ENCODE measurements around the gene PRPF8. TPM values are rescaled to one million over a fixed set of nuclear protein-coding genes. Genes with fewer than 3 reads are reported as not detected.
A peak's percentile ranks its signal among the peaks of the same experiment; 100 is the strongest.

PRPF8 gene
- total and polyA plus RNA-seq, 2 of the 13 experiments (the other 11 are each of a cell fraction or from before 2014, with no cell fraction given), result 112 to 179 TPM

DNA sequence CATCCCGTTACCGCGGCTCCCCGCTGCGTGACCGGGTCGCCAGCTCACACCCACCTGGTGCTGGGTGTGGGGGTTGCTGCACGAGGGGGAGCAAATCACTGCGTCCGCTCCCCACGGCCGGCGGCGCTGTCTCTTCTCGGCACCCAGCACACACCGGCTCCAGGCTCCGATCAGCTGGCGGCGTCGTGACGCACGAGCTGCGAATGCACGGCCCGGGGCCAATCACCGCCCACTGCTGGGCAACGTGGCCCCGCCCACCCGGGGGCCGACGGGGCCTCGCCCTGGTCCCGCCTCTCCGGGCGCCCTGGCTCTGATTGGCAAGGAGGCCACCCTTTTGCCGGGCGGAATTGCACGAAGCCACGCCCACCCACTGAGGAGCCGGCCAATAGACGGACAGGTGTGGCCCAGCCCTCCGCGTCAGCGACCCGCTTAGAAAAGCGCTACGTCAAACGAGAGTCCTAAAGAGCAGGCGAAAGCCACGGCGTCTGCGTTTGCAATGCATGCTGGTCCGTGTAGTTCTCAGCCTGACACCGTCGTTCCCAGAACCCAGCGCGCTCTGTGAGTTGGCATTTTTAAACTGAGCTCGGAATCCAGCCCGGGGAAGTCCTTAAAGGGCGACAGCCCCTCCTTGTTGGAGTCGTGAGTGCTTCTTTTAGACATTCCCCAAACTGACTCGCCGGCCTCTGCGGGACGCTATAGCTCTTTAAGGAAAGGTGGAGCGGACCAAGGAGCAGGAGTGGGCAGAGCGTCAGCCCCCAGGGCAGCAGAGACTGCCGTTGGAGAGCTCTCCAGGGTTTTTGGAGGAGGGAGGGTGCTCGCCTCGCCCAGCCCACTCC lies 31.6 kb upstream of the PRPF8 start (continued):
- TF ChIP-seq, protein P1, sequence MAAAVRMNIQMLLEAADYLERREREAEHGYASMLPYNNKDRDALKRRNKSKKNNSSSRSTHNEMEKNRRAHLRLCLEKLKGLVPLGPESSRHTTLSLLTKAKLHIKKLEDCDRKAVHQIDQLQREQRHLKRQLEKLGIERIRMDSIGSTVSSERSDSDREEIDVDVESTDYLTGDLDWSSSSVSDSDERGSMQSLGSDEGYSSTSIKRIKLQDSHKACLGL (CRISPR knock-in tag; IDR thresholded peaks at IDR 0.05), result peak; percentile 26; the same call in 1 of the 2 replicates
- TF ChIP-seq CHCHD3 (CRISPR knock-in tag; IDR thresholded peaks at IDR 0.05) (no peak), RBAK (CRISPR knock-in tag; IDR thresholded peaks at IDR 0.05) (no peak), ZNF558 (CRISPR knock-in tag; IDR thresholded peaks at IDR 0.05; ENCODE audit: borderline replicate concordance) (no peak), RBFOX2 (IDR thresholded peaks at IDR 0.05; ENCODE audit: low read depth, low read length) (peak; percentile 95), ZKSCAN1 (IDR thresholded peaks at IDR 0.05; ENCODE audit: low read length) (no peak), BCL6 (CRISPR knock-in tag; IDR thresholded peaks at IDR 0.05) (peak; percentile 30; the same call in 1 of the 2 replicates), ZNF788 (CRISPR knock-in tag; IDR thresholded peaks at IDR 0.05; ENCODE audit: borderline replicate concordance) (peak; percentile 74; the same call in 1 of the 2 replicates), ZSCAN9 (CRISPR knock-in tag; IDR thresholded peaks at IDR 0.05; ENCODE audit: borderline replicate concordance) (no peak), MAFK (conservative IDR thresholded peaks at IDR 0.05 in 1 of 2, IDR thresholded peaks at IDR 0.05 in 1 of 2; ENCODE audit: low read length in 2 of 2) (peak; percentile 62 to 83), ZNF225 (CRISPR knock-in tag; IDR thresholded peaks at IDR 0.05) (no peak), TAF1 (CRISPR knock-in tag; IDR thresholded peaks at IDR 0.05) (peak; percentile 88), CCAR2 (optimal IDR thresholded peaks at IDR 0.05; ENCODE audit: low read depth, low read length) (no peak), FOXM1 (CRISPR knock-in tag; IDR thresholded peaks at IDR 0.05) (0 out of 2 replicates have a peak, but pooled peaks have one; percentile 22), TCF7L2 (IDR thresholded peaks at IDR 0.05; ENCODE audit: low read depth, low read length) (no peak), ZFP62 (CRISPR knock-in tag; IDR thresholded peaks at IDR 0.05) (no peak), ZNF34 (CRISPR knock-in tag; IDR thresholded peaks at IDR 0.05; ENCODE audit: borderline replicate concordance) (no peak), HNRNPLL (IDR thresholded peaks at IDR 0.05; ENCODE audit: low read depth, low read length, poor library complexity, severe bottlenecking) (peak; percentile 77)
- TF ChIP-seq, protein P2, sequence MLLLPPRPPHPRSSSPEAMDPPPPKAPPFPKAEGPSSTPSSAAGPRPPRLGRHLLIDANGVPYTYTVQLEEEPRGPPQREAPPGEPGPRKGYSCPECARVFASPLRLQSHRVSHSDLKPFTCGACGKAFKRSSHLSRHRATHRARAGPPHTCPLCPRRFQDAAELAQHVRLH (CRISPR knock-in tag; IDR thresholded peaks at IDR 0.05; ENCODE audit: borderline replicate concordance, low read depth), result peak; percentile 71; the same call in 1 of the 2 replicates
- TF ChIP-seq, protein P3, sequence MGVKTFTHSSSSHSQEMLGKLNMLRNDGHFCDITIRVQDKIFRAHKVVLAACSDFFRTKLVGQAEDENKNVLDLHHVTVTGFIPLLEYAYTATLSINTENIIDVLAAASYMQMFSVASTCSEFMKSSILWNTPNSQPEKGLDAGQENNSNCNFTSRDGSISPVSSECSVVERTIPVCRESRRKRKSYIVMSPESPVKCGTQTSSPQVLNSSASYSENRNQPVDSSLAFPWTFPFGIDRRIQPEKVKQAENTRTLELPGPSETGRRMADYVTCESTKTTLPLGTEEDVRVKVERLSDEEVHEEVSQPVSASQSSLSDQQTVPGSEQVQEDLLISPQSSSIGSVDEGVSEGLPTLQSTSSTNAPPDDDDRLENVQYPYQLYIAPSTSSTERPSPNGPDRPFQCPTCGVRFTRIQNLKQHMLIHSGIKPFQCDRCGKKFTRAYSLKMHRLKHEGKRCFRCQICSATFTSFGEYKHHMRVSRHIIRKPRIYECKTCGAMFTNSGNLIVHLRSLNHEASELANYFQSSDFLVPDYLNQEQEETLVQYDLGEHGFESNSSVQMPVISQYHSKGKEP (CRISPR knock-in tag; IDR thresholded peaks at IDR 0.05), result 0 out of 2 replicates have a peak, but pooled peaks have one; percentile 49
- TF ChIP-seq, protein P4, sequence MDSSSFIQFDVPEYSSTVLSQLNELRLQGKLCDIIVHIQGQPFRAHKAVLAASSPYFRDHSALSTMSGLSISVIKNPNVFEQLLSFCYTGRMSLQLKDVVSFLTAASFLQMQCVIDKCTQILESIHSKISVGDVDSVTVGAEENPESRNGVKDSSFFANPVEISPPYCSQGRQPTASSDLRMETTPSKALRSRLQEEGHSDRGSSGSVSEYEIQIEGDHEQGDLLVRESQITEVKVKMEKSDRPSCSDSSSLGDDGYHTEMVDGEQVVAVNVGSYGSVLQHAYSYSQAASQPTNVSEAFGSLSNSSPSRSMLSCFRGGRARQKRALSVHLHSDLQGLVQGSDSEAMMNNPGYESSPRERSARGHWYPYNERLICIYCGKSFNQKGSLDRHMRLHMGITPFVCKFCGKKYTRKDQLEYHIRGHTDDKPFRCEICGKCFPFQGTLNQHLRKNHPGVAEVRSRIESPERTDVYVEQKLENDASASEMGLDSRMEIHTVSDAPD (CRISPR knock-in tag; IDR thresholded peaks at IDR 0.05), result no peak
- TF ChIP-seq, protein P5, sequence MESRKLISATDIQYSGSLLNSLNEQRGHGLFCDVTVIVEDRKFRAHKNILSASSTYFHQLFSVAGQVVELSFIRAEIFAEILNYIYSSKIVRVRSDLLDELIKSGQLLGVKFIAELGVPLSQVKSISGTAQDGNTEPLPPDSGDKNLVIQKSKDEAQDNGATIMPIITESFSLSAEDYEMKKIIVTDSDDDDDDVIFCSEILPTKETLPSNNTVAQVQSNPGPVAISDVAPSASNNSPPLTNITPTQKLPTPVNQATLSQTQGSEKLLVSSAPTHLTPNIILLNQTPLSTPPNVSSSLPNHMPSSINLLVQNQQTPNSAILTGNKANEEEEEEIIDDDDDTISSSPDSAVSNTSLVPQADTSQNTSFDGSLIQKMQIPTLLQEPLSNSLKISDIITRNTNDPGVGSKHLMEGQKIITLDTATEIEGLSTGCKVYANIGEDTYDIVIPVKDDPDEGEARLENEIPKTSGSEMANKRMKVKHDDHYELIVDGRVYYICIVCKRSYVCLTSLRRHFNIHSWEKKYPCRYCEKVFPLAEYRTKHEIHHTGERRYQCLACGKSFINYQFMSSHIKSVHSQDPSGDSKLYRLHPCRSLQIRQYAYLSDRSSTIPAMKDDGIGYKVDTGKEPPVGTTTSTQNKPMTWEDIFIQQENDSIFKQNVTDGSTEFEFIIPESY (CRISPR knock-in tag; IDR thresholded peaks at IDR 0.05), result no peak
- TF ChIP-seq, protein P6, sequence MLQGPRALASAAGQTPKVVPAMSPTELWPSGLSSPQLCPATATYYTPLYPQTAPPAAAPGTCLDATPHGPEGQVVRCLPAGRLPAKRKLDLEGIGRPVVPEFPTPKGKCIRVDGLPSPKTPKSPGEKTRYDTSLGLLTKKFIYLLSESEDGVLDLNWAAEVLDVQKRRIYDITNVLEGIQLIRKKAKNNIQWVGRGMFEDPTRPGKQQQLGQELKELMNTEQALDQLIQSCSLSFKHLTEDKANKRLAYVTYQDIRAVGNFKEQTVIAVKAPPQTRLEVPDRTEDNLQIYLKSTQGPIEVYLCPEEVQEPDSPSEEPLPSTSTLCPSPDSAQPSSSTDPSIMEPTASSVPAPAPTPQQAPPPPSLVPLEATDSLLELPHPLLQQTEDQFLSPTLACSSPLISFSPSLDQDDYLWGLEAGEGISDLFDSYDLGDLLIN (CRISPR knock-in tag; IDR thresholded peaks at IDR 0.05; ENCODE audit: borderline replicate concordance), result no peak
